Sigmoid colon (tissue), 3 donors: ENCODE measurements around the gene CYP2D6.
"Not testable (repeated sequence)": the region's sequence is repeated elsewhere in the genome, so short reads cannot be mapped to it uniquely, and the experiment has no call there.

Experiments
- POLR2A ChIP-seq, 2 donors: fragments of 450-650 bp; IDR thresholded peaks; one replicate each; pipeline ENCODE4 v1.6.1; 2016; ENCODE audit warnings: antibody characterized with exemption in 2 of 2, mild to moderate bottlenecking in 2 of 2, moderate library complexity in 2 of 2
- TF ChIP-seq, protein P1 (sequence below), 4 experiments: fragments of 450-650 bp in 3 of 4; fragments of 200-600 bp in 1 of 4; IDR thresholded peaks; one replicate each; pipeline ENCODE4 v1.5.1; 2016 to 2019; ENCODE audit warnings: antibody characterized with exemption in 4 of 4, mild to moderate bottlenecking in 3 of 4, moderate library complexity in 2 of 4

DNA sequence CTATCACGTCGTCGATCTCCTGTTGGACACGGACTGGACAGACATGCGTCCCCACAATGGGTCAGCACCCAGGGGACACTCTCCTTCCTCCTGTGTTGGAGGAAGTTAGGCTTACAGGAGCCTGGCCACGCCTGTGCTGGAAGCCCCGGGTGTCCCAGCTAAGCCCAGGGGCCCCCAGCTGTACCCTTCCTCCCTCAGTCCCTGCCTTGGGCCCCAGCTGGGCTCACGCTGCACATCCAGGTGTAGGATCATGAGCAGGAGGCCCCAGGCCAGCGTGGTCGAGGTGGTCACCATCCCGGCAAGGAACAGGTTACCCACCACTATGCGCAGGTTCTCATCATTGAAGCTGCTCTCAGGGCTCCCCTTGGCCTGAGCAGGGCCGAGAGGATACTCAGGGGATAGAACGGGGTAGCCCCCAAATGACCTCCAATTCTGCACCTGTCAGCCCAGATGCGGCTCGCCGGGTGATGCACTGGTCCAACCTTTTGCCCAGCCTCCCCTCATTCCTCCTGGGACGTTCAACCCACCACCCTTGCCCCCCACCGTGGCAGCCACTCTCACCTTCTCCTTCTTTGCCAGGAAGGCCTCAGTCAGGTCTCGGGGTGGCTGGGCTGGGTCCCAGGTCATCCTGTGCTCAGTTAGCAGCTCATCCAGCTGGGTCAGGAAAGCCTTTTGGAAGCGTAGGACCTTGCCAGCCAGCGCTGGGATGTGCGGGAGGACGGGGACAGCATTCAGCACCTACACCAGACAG, 10.9 kb upstream of the CYP2D6 start:
- TF ChIP-seq POLR2A (IDR thresholded peaks at IDR 0.05), result not testable (repeated sequence)
- TF ChIP-seq, protein P1, sequence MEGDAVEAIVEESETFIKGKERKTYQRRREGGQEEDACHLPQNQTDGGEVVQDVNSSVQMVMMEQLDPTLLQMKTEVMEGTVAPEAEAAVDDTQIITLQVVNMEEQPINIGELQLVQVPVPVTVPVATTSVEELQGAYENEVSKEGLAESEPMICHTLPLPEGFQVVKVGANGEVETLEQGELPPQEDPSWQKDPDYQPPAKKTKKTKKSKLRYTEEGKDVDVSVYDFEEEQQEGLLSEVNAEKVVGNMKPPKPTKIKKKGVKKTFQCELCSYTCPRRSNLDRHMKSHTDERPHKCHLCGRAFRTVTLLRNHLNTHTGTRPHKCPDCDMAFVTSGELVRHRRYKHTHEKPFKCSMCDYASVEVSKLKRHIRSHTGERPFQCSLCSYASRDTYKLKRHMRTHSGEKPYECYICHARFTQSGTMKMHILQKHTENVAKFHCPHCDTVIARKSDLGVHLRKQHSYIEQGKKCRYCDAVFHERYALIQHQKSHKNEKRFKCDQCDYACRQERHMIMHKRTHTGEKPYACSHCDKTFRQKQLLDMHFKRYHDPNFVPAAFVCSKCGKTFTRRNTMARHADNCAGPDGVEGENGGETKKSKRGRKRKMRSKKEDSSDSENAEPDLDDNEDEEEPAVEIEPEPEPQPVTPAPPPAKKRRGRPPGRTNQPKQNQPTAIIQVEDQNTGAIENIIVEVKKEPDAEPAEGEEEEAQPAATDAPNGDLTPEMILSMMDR (IDR thresholded peaks at IDR 0.05), result not testable (repeated sequence)
